LNCAP (cell line): Measurements from ENCODE around the gene VPS26B.
A peak's percentile ranks its signal among the peaks of the same experiment; 100 is the strongest.

Experiments
- TF ChIP-seq, protein P1 (sequence below): fragments of 450-650 bp; IDR thresholded peaks from 2 replicates; pipeline ENCODE4 v1.5.1; 2017; ENCODE audit warnings: mild to moderate bottlenecking

Gene VPS26B

DNA sequence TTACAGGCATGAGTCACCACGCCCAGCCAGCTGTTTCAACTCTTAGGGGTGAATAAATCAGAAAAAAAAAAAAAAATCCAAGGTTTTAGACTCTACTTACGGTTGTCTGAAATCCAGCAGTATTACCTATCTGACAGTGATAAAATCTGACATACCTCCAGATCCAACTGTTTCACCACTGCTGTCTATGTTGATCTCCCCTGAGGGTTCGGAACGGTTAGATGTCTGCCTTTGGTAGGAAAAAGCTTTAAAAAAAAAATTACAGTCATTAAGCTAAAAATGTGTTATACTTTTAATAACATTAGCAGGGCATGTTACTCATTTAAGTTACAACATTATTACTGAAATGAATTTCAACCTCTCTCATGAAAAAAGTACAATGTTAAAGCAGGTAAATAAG, 21.8 kb upstream of the VPS26B start:
- TF ChIP-seq, protein P1, sequence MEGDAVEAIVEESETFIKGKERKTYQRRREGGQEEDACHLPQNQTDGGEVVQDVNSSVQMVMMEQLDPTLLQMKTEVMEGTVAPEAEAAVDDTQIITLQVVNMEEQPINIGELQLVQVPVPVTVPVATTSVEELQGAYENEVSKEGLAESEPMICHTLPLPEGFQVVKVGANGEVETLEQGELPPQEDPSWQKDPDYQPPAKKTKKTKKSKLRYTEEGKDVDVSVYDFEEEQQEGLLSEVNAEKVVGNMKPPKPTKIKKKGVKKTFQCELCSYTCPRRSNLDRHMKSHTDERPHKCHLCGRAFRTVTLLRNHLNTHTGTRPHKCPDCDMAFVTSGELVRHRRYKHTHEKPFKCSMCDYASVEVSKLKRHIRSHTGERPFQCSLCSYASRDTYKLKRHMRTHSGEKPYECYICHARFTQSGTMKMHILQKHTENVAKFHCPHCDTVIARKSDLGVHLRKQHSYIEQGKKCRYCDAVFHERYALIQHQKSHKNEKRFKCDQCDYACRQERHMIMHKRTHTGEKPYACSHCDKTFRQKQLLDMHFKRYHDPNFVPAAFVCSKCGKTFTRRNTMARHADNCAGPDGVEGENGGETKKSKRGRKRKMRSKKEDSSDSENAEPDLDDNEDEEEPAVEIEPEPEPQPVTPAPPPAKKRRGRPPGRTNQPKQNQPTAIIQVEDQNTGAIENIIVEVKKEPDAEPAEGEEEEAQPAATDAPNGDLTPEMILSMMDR, result no peak

- TF ChIP-seq, protein P1, result no peak
These were observed 18.7 kb upstream of the VPS26B start for GRCh38 chr11:134205729-134206128.

DNA sequence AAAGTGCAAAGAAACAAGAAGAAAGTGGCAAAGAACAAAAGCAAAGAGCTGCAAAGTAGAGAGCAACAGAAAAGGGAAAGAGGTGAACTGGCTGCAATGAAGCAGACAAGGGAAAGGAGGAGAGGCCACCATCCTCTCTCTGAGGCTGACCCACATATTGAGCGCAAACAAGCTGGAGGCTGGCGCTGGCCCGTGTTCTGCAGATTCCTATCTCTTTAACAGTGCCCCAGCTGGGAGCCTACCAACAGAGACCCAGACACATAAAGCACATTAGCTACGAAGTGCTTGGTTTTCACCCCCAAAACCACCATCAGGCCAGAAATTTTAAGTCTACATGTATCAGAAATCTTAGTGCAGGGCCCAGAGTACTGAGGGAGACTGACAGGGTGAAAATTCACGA, 18.3 kb upstream of the VPS26B start:
- TF ChIP-seq, protein P1, result no peak

- TF ChIP-seq, protein P1, result peak; percentile 87
These were observed 16.8 kb upstream of the VPS26B start for GRCh38 chr11:134207538-134208239.

DNA sequence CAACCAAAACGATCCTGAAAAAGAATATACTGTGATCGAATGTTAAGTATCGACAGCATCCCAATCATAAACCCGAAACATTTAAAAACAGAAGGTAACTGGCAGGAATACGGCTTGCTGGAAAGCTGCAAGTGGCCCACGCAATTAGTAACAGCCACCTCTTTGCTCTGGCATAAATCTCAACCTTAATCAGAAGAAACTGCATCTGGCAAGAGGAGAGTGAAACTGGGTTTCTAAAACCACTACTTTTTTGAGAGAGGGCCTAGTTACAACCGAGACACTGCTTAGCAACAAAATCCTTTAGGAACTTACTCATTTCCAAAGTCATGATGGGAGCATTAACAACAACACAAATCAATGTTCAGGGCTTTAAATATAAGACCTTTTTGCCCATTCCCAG, 8.6 kb upstream of the VPS26B start:
- TF ChIP-seq, protein P1, result no peak

- TF ChIP-seq, protein P1, result no peak
These were observed 7.7 kb upstream of the VPS26B start for GRCh38 chr11:134216816-134217215.

DNA sequence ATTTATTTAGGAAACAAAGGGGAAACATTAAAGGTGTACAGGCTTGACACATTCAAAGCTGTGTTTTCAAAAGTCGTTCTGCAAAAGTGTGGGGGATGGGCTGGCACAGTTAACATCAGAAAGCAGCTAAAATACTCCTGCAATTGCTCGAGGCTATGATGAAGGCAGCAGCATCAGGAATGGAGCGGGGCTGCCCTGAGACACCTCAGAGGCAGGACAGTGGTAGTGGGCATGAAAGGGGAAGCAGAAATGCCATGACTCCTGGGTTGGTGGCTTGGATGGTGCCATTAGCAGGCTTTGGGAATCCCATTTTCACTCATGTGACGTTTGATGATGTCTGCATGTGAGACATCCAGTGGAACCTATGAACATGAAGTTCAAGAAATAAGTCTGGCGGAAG, 1.4 kb upstream of the VPS26B start:
- TF ChIP-seq, protein P1, result no peak
